ENCODE results near the gene GLCCI1. TPM values are rescaled to one million over a fixed set of nuclear protein-coding genes. Genes with fewer than 3 reads are reported as not detected.

The GLCCI1 gene
- total RNA-seq, 1 experiment from 2014 or later = 4.1 TPM

GRCh38 chr7:8130663-8131062 is 162.1 kb downstream of the GLCCI1 start:
- no peak for DNase-seq (ENCODE audit: low read depth)

GRCh38 chr7:8131694-8132605 is 163.4 kb downstream of the GLCCI1 start:
- DNase-seq (ENCODE audit: low read depth) = no peak

GRCh38 chr7:8133188-8133848 is 164.7 kb downstream of the GLCCI1 start:
- no peak for DNase-seq (ENCODE audit: low read depth)

- peak; percentile 14 for DNase-seq (ENCODE audit: low read depth)
Measured at GRCh38 chr7:8134089-8134733, 165.6 kb downstream of the GLCCI1 start.

- no peak for DNase-seq (ENCODE audit: low read depth)
Measured at GRCh38 chr7:8135417-8135816, 166.8 kb downstream of the GLCCI1 start.

GRCh38 chr7:8136051-8136730 is 167.6 kb downstream of the GLCCI1 start:
- DNase-seq (ENCODE audit: low read depth) = no peak

All from M059J (cell line).